HepG2 (cell line): ENCODE measurements around the gene SUV39H2. TPM values are rescaled to one million over a fixed set of nuclear protein-coding genes. Genes with fewer than 3 reads are reported as not detected.

ENCODE experiments used
- ESRRA ChIP-seq: sonication (generic); formaldehyde crosslinking; IDR thresholded peaks from 2 replicates; pipeline ENCODE4 v1.5.1; 2020; ENCODE audit warnings: mild to moderate bottlenecking, low read depth, missing genetic modification reagents
- GLI4 ChIP-seq: sonication (generic); formaldehyde crosslinking; IDR thresholded peaks from 2 replicates; pipeline ENCODE4 v1.5.1; 2020; ENCODE audit warnings: missing genetic modification reagents, mild to moderate bottlenecking, moderate library complexity, borderline replicate concordance
- HHEX ChIP-seq: IDR thresholded peaks from 2 replicates; pipeline ENCODE4 v1.6.1; 2016; ENCODE audit warnings: control low read depth
- MAFK ChIP-seq, 2 experiments: IDR thresholded peaks in 1 of 2; conservative IDR thresholded peaks in 1 of 2; 2 replicates each; pipeline ENCODE4 v1.6.1; 2011; ENCODE audit warnings: improper control_type of control experiment in 2 of 2, low read length in 2 of 2
- SNAPC2 ChIP-seq: sonication (generic); formaldehyde crosslinking; IDR thresholded peaks from 2 replicates; pipeline ENCODE4 v1.8.1; 2022; ENCODE audit warnings: mild to moderate bottlenecking, missing genetic modification reagents
- SP5 ChIP-seq: IDR thresholded peaks from 2 replicates; pipeline ENCODE4 v1.6.1; 2016; ENCODE audit warnings: low read depth, borderline replicate concordance
- SRF ChIP-seq: IDR thresholded peaks from 2 replicates; pipeline ENCODE4 v1.6.1; 2011; ENCODE audit warnings: mild to moderate bottlenecking, low read depth, low read length, moderate library complexity
- ZEB1 ChIP-seq: IDR thresholded peaks from 2 replicates; pipeline ENCODE4 v1.6.1; 2012; ENCODE audit warnings: mild to moderate bottlenecking, low read depth, inconsistent platforms; ENCODE audit not compliant: insufficient replicate concordance
- ZNF354B ChIP-seq: sonication (generic); formaldehyde crosslinking; IDR thresholded peaks from 2 replicates; pipeline ENCODE4 v1.8.0; 2022; ENCODE audit warnings: mild to moderate bottlenecking, missing genetic modification reagents
- ZNF367 ChIP-seq: sonication (generic); formaldehyde crosslinking; IDR thresholded peaks from 2 replicates; pipeline ENCODE4 v1.4.0; 2020; ENCODE audit warnings: missing genetic modification reagents, borderline replicate concordance
- ZNF562 ChIP-seq: sonication (generic); formaldehyde crosslinking; IDR thresholded peaks from 2 replicates; pipeline ENCODE4 v1.8.0; 2022; ENCODE audit warnings: missing genetic modification reagents, borderline replicate concordance
- ZNF564 ChIP-seq: sonication (generic); formaldehyde crosslinking; IDR thresholded peaks from 2 replicates; pipeline ENCODE4 v1.8.1; 2023; ENCODE audit warnings: mild to moderate bottlenecking, missing genetic modification reagents
- ZNF709 ChIP-seq: sonication (generic); formaldehyde crosslinking; IDR thresholded peaks from 2 replicates; pipeline ENCODE4 v1.5.0; 2020; ENCODE audit warnings: mild to moderate bottlenecking, missing genetic modification reagents
- ZNF841 ChIP-seq: sonication (generic); formaldehyde crosslinking; IDR thresholded peaks from 2 replicates; pipeline ENCODE4 v1.8.1; 2023; ENCODE audit warnings: missing genetic modification reagents, borderline replicate concordance
- polyA plus RNA-seq, 8 experiments: library from polyadenylated mRNA; depleted of rRNA in 3 of 8; stranded (reverse) in 7 of 8; unstranded in 1 of 8; fragments of >200 nt; fragmentation: Illumina TruSeq in 4 of 8; extraction: Trizol in 4 of 8; gene quantifications; 2 replicates each; pipeline versions ENCODE4 v1.2.1 to v1.2.3, GENCODE V29; 2011 to 2016; ENCODE audit warnings: low read depth in 4 of 8, missing spikeins in 1 of 8, mixed read lengths in 1 of 8; ENCODE audit not compliant: insufficient read depth in 1 of 8
- total RNA-seq, 5 experiments: library from RNA; depleted of rRNA; stranded (reverse); fragments of >200 nt; fragmentation: Illumina TruSeq; extraction: Trizol; gene quantifications; 2 replicates each; pipeline ENCODE4 v1.2.3, GENCODE V29; 2016; ENCODE audit warnings: low read depth in 1 of 5
- TF ChIP-seq, protein P1 (sequence below): sonication (generic); formaldehyde crosslinking; IDR thresholded peaks from 2 replicates; pipeline ENCODE4 v1.5.0; 2020; ENCODE audit warnings: mild to moderate bottlenecking, missing genetic modification reagents
- TF ChIP-seq, protein P2 (sequence below): sonication (generic); formaldehyde crosslinking; IDR thresholded peaks from 2 replicates; pipeline ENCODE4 v1.5.0; 2020; ENCODE audit warnings: mild to moderate bottlenecking, missing genetic modification reagents, moderate library complexity
- TF ChIP-seq, protein P3 (sequence below): conservative IDR thresholded peaks from 2 replicates; pipeline ENCODE4 v1.6.1; 2018; ENCODE audit warnings: missing genetic modification reagents
- TF ChIP-seq, protein P4 (sequence below): sonication (generic); formaldehyde crosslinking; conservative IDR thresholded peaks from 2 replicates; pipeline ENCODE4 v1.8.0; 2022; ENCODE audit warnings: mild to moderate bottlenecking, moderate library complexity, missing genetic modification reagents
- TF ChIP-seq, protein P5 (sequence below): sonication (generic); formaldehyde crosslinking; IDR thresholded peaks from 2 replicates; pipeline ENCODE4 v1.8.1; 2023; ENCODE audit warnings: missing genetic modification reagents, inconsistent platforms, borderline replicate concordance
- TF ChIP-seq, protein P6 (sequence below): sonication (generic); formaldehyde crosslinking; IDR thresholded peaks from 2 replicates; pipeline ENCODE4 v1.4.0; 2020; ENCODE audit warnings: missing genetic modification reagents

The SUV39H2 gene
- total and polyA plus RNA-seq, 2 of the 13 experiments (the other 11 are each of a cell fraction or from before 2014, with no cell fraction given): 9.0 to 44.3 TPM

DNA sequence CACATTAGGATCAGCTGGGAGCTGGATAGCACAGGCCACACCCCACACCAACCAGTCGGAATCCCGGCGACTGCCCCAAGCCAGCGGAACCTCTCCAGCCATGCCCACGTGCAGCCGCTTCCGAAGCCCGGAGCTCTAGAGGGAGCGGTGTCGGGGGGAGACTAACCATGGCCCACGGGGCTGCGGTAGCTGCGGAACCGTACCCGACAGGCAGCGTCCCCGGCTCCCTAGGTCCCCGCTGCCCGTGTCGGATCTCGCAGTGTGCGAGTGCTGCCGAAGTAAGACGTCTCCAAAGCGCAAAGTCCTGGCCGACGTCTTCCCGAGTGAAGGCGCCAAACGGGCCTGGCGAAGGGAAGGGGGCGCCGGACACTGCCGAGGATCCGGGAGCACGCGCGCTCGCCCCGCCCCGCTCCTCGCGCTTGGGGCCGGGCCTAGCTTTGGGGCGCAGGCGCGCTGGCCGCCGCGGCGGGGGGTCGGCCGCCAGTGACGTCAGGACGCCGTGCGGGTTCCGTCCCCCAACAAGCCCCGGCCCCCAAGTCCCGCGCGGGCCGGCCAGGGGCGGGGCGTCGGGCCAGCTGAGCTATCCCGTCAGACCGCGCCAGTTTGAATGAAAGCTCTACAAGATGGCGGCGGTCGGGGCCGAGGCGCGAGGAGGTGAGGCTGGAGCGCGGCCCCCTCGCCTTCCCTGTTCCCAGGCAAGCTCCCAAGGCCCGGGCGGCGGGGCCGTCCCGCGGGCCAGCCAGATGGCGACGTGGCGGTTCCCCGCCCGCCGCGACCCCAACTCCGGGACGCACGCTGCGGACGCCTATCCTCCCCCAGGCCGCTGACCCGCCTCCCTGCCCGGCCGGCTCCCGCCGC, at the start of gene SUV39H2 (continued):
- TF ChIP-seq, protein P1, sequence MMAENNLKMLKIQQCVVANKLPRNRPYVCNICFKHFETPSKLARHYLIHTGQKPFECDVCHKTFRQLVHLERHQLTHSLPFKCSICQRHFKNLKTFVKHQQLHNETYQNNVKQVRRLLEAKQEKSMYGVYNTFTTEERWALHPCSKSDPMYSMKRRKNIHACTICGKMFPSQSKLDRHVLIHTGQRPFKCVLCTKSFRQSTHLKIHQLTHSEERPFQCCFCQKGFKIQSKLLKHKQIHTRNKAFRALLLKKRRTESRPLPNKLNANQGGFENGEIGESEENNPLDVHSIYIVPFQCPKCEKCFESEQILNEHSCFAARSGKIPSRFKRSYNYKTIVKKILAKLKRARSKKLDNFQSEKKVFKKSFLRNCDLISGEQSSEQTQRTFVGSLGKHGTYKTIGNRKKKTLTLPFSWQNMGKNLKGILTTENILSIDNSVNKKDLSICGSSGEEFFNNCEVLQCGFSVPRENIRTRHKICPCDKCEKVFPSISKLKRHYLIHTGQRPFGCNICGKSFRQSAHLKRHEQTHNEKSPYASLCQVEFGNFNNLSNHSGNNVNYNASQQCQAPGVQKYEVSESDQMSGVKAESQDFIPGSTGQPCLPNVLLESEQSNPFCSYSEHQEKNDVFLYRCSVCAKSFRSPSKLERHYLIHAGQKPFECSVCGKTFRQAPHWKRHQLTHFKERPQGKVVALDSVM (CRISPR knock-in tag): no peak
- peak; percentile 76; the same call in 1 of the 2 replicates for TF ChIP-seq ZNF709 (CRISPR knock-in tag)
- TF ChIP-seq, protein P2, sequence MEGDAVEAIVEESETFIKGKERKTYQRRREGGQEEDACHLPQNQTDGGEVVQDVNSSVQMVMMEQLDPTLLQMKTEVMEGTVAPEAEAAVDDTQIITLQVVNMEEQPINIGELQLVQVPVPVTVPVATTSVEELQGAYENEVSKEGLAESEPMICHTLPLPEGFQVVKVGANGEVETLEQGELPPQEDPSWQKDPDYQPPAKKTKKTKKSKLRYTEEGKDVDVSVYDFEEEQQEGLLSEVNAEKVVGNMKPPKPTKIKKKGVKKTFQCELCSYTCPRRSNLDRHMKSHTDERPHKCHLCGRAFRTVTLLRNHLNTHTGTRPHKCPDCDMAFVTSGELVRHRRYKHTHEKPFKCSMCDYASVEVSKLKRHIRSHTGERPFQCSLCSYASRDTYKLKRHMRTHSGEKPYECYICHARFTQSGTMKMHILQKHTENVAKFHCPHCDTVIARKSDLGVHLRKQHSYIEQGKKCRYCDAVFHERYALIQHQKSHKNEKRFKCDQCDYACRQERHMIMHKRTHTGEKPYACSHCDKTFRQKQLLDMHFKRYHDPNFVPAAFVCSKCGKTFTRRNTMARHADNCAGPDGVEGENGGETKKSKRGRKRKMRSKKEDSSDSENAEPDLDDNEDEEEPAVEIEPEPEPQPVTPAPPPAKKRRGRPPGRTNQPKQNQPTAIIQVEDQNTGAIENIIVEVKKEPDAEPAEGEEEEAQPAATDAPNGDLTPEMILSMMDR: peak; percentile 53
- TF ChIP-seq GLI4 (CRISPR knock-in tag): 0 out of 2 replicates have a peak, but pooled peaks have one; percentile 40
- TF ChIP-seq, protein P3, sequence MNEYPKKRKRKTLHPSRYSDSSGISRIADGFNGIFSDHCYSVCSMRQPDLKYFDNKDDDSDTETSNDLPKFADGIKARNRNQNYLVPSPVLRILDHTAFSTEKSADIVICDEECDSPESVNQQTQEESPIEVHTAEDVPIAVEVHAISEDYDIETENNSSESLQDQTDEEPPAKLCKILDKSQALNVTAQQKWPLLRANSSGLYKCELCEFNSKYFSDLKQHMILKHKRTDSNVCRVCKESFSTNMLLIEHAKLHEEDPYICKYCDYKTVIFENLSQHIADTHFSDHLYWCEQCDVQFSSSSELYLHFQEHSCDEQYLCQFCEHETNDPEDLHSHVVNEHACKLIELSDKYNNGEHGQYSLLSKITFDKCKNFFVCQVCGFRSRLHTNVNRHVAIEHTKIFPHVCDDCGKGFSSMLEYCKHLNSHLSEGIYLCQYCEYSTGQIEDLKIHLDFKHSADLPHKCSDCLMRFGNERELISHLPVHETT: no peak
- peak; percentile 46 for TF ChIP-seq ESRRA (CRISPR knock-in tag)
- no peak for TF ChIP-seq ZNF562
- peak; percentile 55; the same call in 1 of the 2 replicates for TF ChIP-seq ZNF367 (CRISPR knock-in tag)
- no peak for TF ChIP-seq SRF
- TF ChIP-seq MAFK (conservative IDR thresholded peaks at IDR 0.05 in 1 of 2, IDR thresholded peaks at IDR 0.05 in 1 of 2; ENCODE audit: low read length in 2 of 2): no peak
- peak; percentile 59 for TF ChIP-seq ZNF564 (CRISPR knock-in tag)
- TF ChIP-seq SNAPC2: peak; percentile 82
- TF ChIP-seq ZNF841 (CRISPR knock-in tag): 0 out of 2 replicates have a peak, but pooled peaks have one; percentile 50
- no peak for TF ChIP-seq ZNF354B (CRISPR knock-in tag)
- TF ChIP-seq, protein P4, sequence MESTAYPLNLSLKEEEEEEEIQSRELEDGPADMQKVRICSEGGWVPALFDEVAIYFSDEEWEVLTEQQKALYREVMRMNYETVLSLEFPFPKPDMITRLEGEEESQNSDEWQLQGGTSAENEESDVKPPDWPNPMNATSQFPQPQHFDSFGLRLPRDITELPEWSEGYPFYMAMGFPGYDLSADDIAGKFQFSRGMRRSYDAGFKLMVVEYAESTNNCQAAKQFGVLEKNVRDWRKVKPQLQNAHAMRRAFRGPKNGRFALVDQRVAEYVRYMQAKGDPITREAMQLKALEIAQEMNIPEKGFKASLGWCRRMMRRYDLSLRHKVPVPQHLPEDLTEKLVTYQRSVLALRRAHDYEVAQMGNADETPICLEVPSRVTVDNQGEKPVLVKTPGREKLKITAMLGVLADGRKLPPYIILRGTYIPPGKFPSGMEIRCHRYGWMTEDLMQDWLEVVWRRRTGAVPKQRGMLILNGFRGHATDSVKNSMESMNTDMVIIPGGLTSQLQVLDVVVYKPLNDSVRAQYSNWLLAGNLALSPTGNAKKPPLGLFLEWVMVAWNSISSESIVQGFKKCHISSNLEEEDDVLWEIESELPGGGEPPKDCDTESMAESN (CRISPR knock-in tag): peak; percentile 90
- TF ChIP-seq, protein P5, sequence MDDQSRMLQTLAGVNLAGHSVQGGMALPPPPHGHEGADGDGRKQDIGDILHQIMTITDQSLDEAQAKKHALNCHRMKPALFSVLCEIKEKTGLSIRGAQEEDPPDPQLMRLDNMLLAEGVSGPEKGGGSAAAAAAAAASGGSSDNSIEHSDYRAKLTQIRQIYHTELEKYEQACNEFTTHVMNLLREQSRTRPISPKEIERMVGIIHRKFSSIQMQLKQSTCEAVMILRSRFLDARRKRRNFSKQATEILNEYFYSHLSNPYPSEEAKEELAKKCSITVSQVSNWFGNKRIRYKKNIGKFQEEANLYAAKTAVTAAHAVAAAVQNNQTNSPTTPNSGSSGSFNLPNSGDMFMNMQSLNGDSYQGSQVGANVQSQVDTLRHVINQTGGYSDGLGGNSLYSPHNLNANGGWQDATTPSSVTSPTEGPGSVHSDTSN (CRISPR knock-in tag): 0 out of 2 replicates have a peak, but pooled peaks have one; percentile 6
- no peak for TF ChIP-seq HHEX (CRISPR knock-in tag)
- TF ChIP-seq ZEB1: no peak
- TF ChIP-seq, protein P6, sequence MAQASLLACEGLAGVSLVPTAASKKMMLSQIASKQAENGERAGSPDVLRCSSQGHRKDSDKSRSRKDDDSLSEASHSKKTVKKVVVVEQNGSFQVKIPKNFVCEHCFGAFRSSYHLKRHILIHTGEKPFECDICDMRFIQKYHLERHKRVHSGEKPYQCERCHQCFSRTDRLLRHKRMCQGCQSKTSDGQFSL (CRISPR knock-in tag): no peak; the same call in 1 of the 2 replicates
- no peak for TF ChIP-seq SP5 (CRISPR knock-in tag)
